SK-N-MC (cell line): Measurements from ENCODE around the gene DDX3X.

Experiments
- EZH2 ChIP-seq: fragments of 200-600 bp; sonication (generic); IDR thresholded peaks from one replicate; pipeline ENCODE4 v1.6.1; 2017; ENCODE audit warnings: antibody characterized with exemption
- POLR2AphosphoS5 ChIP-seq: IDR thresholded peaks from 2 replicates; pipeline ENCODE4 v1.6.1; 2012; ENCODE audit warnings: mild to moderate bottlenecking, low read depth, low read length, borderline replicate concordance

DNA sequence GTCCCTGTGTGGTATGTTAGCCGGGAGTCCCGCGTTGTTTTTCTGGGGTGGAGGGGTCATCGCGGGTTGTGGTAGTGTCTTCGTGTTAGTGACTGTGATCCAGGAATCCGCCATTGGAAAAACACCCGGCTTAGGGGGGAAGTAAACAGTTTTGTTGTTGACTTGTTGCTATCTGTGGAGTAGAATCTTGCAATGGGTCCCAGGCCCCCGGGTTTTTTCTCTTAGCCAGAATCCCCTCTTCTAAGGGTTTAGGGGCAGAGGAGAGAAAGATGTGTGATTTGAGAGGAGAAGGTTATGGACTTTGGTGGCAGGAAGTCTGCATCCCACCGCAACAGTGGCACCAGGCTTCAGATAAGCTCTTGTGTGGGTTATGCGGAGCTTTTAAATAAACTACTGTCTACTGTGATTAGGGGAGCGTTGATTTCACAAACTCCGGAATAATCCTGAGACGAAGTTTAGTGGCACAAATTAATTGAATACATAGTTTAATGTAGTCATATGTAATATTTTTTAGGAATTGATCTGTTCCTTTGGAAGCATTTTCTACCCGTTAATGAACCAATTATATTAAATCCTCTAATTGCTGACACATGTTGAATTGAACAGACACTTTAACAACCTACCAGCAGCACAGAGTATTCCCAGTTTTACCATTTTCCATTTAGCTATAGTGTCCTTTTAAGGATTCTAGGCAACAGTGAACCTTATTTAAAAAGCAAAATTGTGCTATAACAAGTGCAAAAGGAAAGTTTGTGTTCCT lies 1.4 kb downstream of the DDX3X start:
- TF ChIP-seq EZH2 (no peak), POLR2AphosphoS5 (no peak)
